ENCODE measurements around the gene ADORA2A.

Gene ADORA2A

GRCh38 chr22:24394254-24394653 lies 33.1 kb upstream of the ADORA2A start:
- TF ChIP-seq, protein P1, sequence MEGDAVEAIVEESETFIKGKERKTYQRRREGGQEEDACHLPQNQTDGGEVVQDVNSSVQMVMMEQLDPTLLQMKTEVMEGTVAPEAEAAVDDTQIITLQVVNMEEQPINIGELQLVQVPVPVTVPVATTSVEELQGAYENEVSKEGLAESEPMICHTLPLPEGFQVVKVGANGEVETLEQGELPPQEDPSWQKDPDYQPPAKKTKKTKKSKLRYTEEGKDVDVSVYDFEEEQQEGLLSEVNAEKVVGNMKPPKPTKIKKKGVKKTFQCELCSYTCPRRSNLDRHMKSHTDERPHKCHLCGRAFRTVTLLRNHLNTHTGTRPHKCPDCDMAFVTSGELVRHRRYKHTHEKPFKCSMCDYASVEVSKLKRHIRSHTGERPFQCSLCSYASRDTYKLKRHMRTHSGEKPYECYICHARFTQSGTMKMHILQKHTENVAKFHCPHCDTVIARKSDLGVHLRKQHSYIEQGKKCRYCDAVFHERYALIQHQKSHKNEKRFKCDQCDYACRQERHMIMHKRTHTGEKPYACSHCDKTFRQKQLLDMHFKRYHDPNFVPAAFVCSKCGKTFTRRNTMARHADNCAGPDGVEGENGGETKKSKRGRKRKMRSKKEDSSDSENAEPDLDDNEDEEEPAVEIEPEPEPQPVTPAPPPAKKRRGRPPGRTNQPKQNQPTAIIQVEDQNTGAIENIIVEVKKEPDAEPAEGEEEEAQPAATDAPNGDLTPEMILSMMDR (IDR thresholded peaks at IDR 0.05; ENCODE audit: borderline replicate concordance, insufficient read depth, low read depth, low read length), result no peak
- no peak overlapping the region for H3K4me3 ChIP-seq (ENCODE audit: low read depth, low read length)

- no peak overlapping the region for H3K4me3 ChIP-seq (ENCODE audit: low read depth, low read length)
- TF ChIP-seq, protein P1 (IDR thresholded peaks at IDR 0.05; ENCODE audit: borderline replicate concordance, insufficient read depth, low read depth, low read length), result no peak
Measured at GRCh38 chr22:24398409-24398808, 29.0 kb upstream of the ADORA2A start.

- no peak overlapping the region for H3K4me3 ChIP-seq (ENCODE audit: low read depth, low read length)
- TF ChIP-seq, protein P1 (IDR thresholded peaks at IDR 0.05; ENCODE audit: borderline replicate concordance, insufficient read depth, low read depth, low read length), result no peak
Measured at GRCh38 chr22:24400034-24400725, 27.2 kb upstream of the ADORA2A start.

- TF ChIP-seq, protein P1 (IDR thresholded peaks at IDR 0.05; ENCODE audit: borderline replicate concordance, insufficient read depth, low read depth, low read length), result no peak
- peak overlapping the region; percentile 17 for H3K4me3 ChIP-seq (ENCODE audit: low read depth, low read length)
Measured at GRCh38 chr22:24400726-24401596, 26.4 kb upstream of the ADORA2A start.

DNA sequence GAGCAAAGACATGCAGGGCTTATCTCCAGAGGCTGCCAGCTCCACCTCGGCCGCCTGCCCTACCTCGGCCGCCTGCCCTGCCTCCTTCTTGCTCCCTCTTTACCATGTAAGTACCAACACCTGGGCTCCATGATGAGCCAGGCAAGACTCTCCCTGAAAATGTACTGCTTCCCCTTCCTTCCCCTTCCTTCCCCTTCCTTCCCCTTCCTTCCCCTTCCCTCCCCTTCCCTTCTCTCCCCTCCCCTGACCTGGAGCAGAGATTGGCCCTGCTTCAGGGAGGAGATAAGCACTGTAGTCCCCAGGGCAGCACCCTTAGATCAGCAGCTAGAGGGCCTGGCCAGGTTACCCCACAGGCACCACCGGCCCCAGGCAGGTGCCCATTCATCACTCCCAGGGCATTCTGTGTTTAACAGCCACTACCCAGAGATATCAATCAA lies 25.4 kb upstream of the ADORA2A start:
- TF ChIP-seq, protein P1 (IDR thresholded peaks at IDR 0.05; ENCODE audit: borderline replicate concordance, insufficient read depth, low read depth, low read length), result no peak
- no peak overlapping the region for H3K4me3 ChIP-seq (ENCODE audit: low read depth, low read length)

DNA sequence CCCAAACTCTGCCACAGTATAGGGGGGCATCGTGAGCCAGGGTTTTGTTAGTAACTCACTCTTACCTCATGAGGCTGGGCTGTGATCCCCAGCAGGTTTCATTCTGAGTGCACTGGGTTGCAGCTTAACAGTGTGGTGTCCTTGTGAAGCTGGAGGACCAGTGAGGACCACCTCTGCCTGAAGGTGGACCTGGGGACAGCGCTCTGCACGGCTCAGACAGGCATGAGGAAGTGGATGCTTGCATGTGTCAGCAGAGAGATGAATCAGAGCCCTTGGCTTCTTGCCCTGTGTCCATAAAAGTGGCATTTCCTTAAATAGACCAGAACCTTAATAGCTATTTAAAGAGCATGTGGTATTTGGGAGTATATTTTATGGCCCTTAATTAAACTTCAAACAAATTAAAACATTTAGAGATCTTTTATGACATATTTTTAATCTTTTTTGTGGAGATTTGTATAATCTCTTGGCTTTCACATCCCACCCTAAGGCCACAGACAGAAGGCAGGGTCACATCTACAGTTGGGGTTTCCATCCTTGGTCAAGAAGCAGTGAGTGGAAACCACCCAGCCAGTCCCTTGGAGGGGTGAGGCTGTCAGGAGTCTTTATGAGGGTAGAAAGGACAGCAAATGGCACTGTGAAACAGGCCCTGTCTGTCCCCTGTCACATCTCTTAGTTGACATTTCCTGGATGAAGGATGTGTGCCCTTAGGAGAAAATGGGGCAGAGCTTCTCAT lies 24.8 kb upstream of the ADORA2A start:
- TF ChIP-seq, protein P1 (IDR thresholded peaks at IDR 0.05; ENCODE audit: borderline replicate concordance, insufficient read depth, low read depth, low read length), result no peak
- no peak overlapping the region for H3K4me3 ChIP-seq (ENCODE audit: low read depth, low read length)

Data from GM12875 (cell line).